Activated T-cell treated with anti-CD3 and anti-CD28 coated beads, Interleukin-2, amount 50 U/mL, for 72 hours (primary cell): ENCODE data around the gene FLNA. TPM values are rescaled to one million over a fixed set of nuclear protein-coding genes. Genes with fewer than 3 reads are reported as not detected.
A peak's percentile ranks its signal among the peaks of the same experiment; 100 is the strongest.
"Not testable (repeated sequence)": the region's sequence is repeated elsewhere in the genome, so short reads cannot be mapped to it uniquely, and the experiment has no call there.

Experiments used
- ATAC-seq, 2 donors: fragments of 150-1000 bp; cut with Tn5 transposase; replicated peaks in 1 of 2; 2 replicates each; pipeline ENCODE4 v1.10.0; 2021; ENCODE audit warnings: moderate library complexity in 2 of 2, mild to moderate bottlenecking in 1 of 2
- DNase-seq, 2 donors: peaks; one replicate each; pipeline ENCODE4 v3.0.0; 2021 to 2022; ENCODE audit warnings: mixed read lengths in 1 of 2
- H3K27ac Mint-ChIP-seq: one replicate; pipeline ENCODE4 v1.8.0; 2022; ENCODE audit warnings: mild to moderate bottlenecking, moderate library complexity, mixed read lengths
- H3K27me3 Mint-ChIP-seq: one replicate; pipeline ENCODE4 v1.8.0; 2022; ENCODE audit warnings: low read depth, mixed read lengths
- H3K36me3 Mint-ChIP-seq, 2 donors: one replicate each; pipeline ENCODE4 v1.8.0; 2022; ENCODE audit warnings: mixed read lengths in 2 of 2, mild to moderate bottlenecking in 1 of 2; ENCODE audit not compliant: insufficient read depth in 2 of 2
- H3K4me1 Mint-ChIP-seq: one replicate; pipeline ENCODE4 v1.8.0; 2022; ENCODE audit warnings: low read depth, mixed read lengths
- H3K4me3 Mint-ChIP-seq, 2 donors: one replicate each; pipeline ENCODE4 v1.8.0; 2022; ENCODE audit warnings: mild to moderate bottlenecking in 2 of 2, mixed read lengths in 2 of 2, moderate library complexity in 2 of 2
- H3K9me3 Mint-ChIP-seq, 2 donors: one replicate each; pipeline ENCODE4 v1.8.0; 2022; ENCODE audit warnings: mixed read lengths in 2 of 2
- total RNA-seq, 2 donors: library from RNA; stranded (reverse); gene quantifications; one replicate each; pipeline ENCODE4 v1.2.3, GENCODE V29; 2022

The FLNA gene
- total RNA-seq, 2 donors from 2014 or later, result 755 to 777 TPM

DNA sequence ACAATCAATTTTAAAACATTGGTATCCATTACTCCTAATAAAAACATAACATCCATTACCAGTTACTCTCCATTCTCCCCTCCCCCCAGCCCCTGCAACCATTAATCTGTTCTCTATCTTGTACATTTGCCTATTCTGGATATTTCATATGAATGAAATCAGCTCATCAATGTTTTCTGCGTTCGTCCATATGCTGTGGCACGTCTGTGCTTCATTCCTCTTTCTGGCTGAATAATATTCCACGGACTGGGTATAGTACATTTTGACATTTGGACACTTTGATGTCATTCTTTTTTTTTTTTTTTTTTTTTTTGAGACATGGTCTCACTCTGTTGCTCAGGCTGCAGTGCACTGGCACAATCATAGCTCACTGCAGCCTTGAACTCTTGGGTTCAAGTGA, 29.4 kb upstream of the FLNA start:
- no peaks in the 10 kb centered on the region for H3K9me3 Mint-ChIP-seq
- H3K27ac Mint-ChIP-seq, result peak overlapping the region; percentile 86
- no peaks in the 10 kb centered on the region for H3K27me3 Mint-ChIP-seq
- no peak for DNase-seq
- H3K36me3 Mint-ChIP-seq, result peaks cover 12 to 13% of the 10 kb centered on the region in 2 donors
- ATAC-seq, result no peak
- H3K4me3 Mint-ChIP-seq, result no peak overlapping the region
- H3K4me1 Mint-ChIP-seq, result peaks cover 10% of the 10 kb centered on the region

DNA sequence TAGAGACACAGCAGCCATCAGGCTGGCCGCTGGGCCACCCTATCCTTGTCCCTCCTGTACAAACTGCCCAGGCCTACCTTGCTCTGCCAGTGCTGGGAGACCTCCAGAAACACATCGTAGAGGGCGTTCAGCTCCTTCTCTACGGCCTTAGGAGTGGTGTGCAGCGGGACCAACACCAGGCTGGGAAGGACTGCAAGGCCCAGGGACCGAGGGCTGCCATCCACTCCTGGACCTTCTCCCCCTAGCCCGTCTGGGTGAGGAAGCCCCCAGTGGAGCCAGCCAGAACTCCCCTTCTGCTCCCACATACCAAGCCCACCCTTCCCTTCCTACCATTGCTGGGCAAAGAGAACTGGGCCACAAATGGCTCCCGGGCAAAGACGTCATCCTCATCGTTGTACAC, 28.8 kb upstream of the FLNA start:
- H3K27me3 Mint-ChIP-seq, result no peaks in the 10 kb centered on the region
- H3K27ac Mint-ChIP-seq, result no peak overlapping the region
- no peak overlapping the region for H3K4me3 Mint-ChIP-seq
- H3K9me3 Mint-ChIP-seq, result no peaks in the 10 kb centered on the region
- peaks cover 14 to 18% of the 10 kb centered on the region in 2 donors for H3K36me3 Mint-ChIP-seq
- ATAC-seq, result peak in 1 of 2 donors; percentile 2
- peaks cover 10% of the 10 kb centered on the region for H3K4me1 Mint-ChIP-seq
- no peak for DNase-seq

DNA sequence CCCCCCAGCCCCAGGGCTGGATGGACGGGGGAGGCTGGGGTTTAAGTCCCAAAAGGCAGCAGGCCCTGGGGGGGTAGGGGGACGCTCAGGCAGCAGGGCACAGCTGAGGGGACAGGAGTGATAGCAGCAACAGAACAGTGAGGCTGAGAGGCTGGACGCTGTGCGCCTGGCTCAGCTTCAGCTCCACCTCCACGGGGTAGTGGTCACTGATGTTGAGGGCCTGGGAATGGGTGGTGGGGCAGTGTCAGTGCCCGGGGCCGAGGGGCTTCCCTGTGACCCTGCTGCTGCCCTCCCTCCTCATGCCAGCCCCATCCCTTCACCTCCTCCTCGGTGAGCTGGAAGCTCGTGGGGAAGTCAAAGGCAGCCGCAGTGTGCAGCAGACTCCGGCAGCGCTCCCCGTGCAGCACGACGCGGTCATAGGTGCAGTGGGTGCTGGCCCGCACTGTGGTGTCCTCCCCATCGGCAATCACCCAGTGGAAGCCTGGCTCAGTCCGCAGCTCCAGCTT, 28.2 kb upstream of the FLNA start:
- peaks cover 18 to 20% of the 10 kb centered on the region in 2 donors for H3K36me3 Mint-ChIP-seq
- H3K9me3 Mint-ChIP-seq, result no peaks in the 10 kb centered on the region
- DNase-seq (peak in 1 of 2 donors; percentile 18), ATAC-seq (peak in 1 of 2 donors; percentile 8)
- peaks cover 10% of the 10 kb centered on the region for H3K4me1 Mint-ChIP-seq
- H3K27me3 Mint-ChIP-seq, result no peaks in the 10 kb centered on the region
- no peak overlapping the region for H3K4me3 Mint-ChIP-seq
- H3K27ac Mint-ChIP-seq, result peak overlapping the region; percentile 2

DNA sequence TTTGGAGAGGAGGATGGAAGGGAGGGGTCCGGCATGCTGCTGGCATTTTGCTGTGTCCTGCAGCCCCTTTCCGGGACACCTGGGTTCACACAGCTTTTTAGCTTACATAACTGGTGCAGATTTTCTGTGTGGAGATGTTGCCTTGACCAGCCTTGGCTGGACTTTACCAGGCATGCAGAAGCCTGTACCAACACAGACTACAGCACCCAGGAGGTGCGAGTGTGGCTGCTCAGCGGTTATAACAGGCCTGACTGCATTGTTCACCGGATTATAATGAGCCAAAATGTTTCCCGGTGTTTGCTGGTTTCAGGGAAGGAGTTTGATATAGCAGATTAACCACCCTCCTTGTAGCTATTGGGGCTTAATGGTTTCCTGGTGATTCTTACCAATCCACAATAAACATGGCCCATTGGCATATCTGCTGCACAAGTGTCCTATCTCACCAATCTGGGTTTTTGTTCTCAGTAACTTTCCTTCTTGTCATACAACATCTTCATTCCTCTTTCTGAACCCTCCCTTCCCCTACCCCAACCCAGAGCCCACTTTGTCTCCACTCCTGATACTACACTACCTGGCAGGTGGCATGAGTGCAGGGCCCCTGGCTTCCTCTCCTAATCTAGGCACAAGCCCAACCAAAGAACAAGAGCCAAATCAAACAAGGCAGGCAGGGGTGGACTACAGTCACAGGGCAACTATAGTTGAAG, 27.6 kb upstream of the FLNA start:
- no peaks in the 10 kb centered on the region for H3K9me3 Mint-ChIP-seq
- peaks cover 18 to 20% of the 10 kb centered on the region in 2 donors for H3K36me3 Mint-ChIP-seq
- H3K27ac Mint-ChIP-seq, result peak overlapping the region; percentile 2
- peaks cover 10% of the 10 kb centered on the region for H3K4me1 Mint-ChIP-seq
- H3K4me3 Mint-ChIP-seq, result no peak overlapping the region
- peak in 1 of 2 donors; percentile 5 for ATAC-seq
- no peaks in the 10 kb centered on the region for H3K27me3 Mint-ChIP-seq
- no peak for DNase-seq

DNA sequence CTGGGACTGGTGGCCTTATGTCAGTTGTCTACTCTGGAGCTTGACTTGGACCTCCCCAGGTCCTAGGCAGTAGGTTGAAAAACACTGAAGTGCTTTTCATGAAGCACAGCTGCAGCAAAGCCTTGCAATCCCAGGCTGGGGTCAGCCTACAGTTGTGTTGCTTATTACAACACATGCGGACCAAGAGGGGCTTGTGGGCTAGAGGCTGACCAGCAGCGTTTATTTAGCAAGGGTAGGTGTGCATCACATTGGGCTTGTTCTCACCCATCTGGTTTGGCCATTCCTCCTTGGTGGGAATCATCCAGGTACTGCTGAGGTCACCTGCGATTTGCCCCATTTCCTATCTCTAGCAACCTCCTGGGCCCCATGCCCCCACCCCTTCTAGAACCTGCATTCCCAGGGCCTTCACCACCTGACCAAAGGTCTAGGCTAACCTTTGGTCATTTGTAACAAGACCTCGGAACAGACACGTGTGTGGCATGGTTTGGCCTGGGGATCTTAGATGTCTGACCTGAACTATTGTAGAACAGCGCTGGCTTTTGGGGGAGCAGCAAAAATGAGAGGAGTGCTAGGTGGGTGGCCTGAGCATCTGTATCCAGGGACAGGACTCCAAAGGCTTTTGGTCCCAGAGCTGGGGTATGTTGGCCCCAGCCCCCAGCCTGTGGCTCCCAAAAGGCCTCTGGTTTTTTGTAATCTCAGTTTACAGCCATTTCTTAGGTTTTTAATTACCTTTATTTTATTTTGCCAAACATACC, 26.8 kb upstream of the FLNA start:
- H3K27me3 Mint-ChIP-seq, result no peaks in the 10 kb centered on the region
- ATAC-seq, result no peak
- peak; percentile 13 to 25 for DNase-seq
- peak overlapping the region; percentile 91 to 96 for H3K4me3 Mint-ChIP-seq
- H3K9me3 Mint-ChIP-seq, result no peaks in the 10 kb centered on the region
- H3K27ac Mint-ChIP-seq, result peak overlapping the region; percentile 99
- H3K4me1 Mint-ChIP-seq, result peaks cover 10% of the 10 kb centered on the region
- H3K36me3 Mint-ChIP-seq, result peaks cover 18 to 20% of the 10 kb centered on the region in 2 donors

DNA sequence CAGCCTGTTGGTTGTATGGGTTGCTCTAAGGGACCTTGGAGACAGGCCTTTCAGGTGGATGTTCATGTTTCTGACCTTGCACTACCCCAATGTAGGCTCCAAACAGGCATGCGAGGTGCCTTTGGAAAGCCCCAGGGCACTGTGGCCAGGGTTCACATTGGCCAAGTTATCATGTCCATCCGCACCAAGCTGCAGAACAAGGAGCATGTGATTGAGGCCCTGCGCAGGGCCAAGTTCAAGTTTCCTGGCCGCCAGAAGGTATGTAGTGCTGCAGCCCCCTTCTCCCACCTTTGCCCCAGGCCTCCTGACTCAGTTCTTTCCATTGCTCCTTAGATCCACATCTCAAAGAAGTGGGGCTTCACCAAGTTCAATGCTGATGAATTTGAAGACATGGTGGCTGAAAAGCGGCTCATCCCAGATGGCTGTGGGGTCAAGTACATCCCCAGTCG, 26.0 kb upstream of the FLNA start:
- ATAC-seq, DNase-seq, H3K9me3 Mint-ChIP-seq, H3K27me3 Mint-ChIP-seq, H3K4me1 Mint-ChIP-seq: not testable (repeated sequence)
- Mint-ChIP-seq H3K27ac (peak overlapping the region; percentile 99), H3K4me3 (peak overlapping the region; percentile 91 to 96), H3K36me3 (peaks cover 18 to 20% of the 10 kb centered on the region in 2 donors)

DNA sequence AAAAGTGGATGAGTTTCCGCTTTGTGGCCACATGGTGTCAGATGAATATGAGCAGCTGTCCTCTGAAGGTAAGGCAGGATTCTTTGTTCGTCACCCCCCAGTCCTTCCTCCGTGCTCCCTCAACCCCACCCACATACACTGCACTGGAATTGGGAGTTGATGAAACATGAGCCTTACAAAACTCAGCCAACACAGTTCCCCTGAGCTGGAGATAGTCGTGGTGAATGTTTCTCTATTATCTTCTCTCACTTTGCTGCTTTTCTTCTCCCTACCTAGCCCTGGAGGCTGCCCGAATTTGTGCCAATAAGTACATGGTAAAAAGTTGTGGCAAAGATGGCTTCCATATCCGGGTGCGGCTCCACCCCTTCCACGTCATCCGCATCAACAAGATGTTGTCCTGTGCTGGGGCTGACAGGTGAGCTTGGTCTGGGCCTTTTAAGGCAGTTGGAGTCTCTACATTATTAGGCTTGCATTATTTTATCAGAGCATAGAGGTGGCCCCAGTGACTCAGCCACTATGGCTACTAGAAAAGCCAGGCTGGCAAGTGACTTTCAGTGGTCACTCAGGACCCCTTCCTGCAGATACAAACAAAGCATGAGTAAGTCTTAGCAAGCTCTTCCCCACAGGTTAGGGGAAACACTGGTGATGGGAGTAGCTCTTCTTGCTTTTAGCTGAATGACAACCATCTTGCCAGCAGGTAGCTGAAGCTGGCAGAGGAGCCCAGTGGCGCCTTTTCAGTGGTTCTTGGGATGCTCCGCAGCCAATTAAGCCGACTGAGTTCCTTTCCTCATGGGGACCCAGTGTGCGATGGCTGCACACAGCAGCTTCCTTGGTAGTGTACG, 25.3 kb upstream of the FLNA start:
- no peaks in the 10 kb centered on the region for H3K27me3 Mint-ChIP-seq
- no peaks in the 10 kb centered on the region for H3K9me3 Mint-ChIP-seq
- peaks cover 18 to 20% of the 10 kb centered on the region in 2 donors for H3K36me3 Mint-ChIP-seq
- H3K4me3 Mint-ChIP-seq, result peak overlapping the region; percentile 91 to 96
- peak overlapping the region; percentile 99 for H3K27ac Mint-ChIP-seq
- peaks cover 10% of the 10 kb centered on the region for H3K4me1 Mint-ChIP-seq
- peak in 1 of 2 donors; percentile 33 for DNase-seq
- no peak for ATAC-seq

DNA sequence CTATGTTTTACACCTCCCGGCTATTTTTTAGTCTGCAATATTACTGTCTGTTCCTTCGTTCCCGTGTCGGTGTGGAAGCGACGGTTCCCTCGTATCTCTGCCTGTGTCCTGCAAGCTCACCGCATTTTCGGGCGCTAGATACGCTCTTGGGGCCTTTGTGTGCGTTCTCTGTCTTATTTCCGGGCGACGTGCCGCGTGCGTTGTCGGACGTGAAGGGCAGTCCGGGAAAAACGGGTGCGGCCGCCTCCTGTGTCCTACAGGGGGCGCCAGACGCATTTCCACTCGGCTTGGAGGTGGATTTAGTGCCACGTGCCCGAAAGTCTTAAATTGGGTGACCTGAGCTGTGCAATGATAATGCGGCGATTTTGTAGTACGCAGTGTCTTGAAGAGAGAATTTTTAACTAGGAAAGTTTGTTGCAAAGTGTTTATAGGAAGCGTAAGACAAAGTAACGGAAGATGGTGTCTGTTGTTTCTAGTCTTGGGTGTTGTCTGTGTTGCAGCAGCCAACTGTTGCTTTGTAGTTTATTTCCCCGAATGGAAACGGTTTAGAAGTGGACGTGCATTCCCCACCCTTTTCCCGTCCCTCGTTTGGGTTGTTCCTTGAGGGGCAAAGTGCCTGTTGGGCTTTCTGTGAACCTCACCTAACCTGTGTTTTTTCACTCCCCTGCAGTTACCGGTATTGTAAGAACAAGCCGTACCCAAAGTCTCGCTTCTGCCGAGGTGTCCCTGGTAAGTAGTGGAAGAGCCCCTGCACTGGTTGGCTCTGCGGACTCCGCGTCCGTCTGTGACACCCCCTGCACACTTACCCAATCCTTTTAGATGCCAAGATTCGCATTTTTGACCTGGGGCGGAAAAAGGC, 24.5 kb upstream of the FLNA start:
- peak overlapping the region; percentile 99 for H3K27ac Mint-ChIP-seq

DNA sequence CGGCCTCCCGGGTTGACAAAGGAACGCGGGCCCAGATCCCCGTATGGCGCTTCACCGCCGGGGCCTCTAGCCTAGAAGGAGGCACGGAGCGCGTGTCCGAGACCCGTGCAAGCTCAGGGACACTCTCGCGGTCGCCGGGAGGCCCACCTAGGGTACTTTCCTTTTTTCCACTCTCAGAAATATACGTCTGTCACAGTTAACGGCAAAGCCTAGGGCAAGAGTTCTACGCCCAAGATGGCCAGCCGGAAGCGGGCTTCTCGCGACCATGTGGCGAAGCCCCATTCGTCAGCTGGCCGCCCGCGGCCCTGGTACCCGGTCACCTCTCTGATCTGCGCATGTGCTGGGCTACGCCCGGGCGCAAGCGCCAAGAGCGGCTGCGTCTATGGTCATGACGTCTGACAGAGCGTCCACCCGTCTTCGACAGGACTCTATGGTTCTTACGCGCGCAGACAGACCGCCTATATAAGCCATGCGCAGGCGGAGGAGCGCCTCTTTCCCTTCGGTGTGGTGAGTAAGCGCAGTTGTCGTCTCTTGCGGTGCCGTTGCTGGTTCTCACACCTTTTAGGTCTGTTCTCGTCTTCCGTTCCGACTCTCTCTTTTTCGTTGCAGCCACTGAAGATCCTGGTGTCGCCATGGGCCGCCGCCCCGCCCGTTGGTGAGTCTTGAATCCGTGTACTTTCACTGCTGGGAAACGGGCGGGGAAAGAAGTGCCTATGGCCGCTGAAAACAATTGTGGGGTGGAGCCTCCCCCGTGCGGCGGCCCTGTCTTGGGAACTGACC, 23.6 kb upstream of the FLNA start, which contains the start of gene RPL10:
TSS of gene RPL10 (plus strand) at position 490 of the 780 bp plus-strand sequence. CDS start at position 633, 143 bp downstream.
- H3K9me3 Mint-ChIP-seq, result no peaks in the 10 kb centered on the region
- H3K27me3 Mint-ChIP-seq, result no peaks in the 10 kb centered on the region
- ATAC-seq (peak; percentile 77 to 83), DNase-seq (peak; percentile 92 to 94)
- H3K27ac Mint-ChIP-seq, result peak within 1 kb of the TSS; percentile 99
- peak within 1 kb of the TSS; percentile 91 to 96 for H3K4me3 Mint-ChIP-seq
- peaks cover 10% of the 10 kb centered on the region for H3K4me1 Mint-ChIP-seq
- H3K36me3 Mint-ChIP-seq, result peaks cover 18 to 20% of the 10 kb centered on the region in 2 donors

More for the DNA sequence above, 24.5 kb upstream of the FLNA start:
- peak; percentile 76 to 80 for DNase-seq
- ATAC-seq, result peak; percentile 7 to 9
- H3K4me3 Mint-ChIP-seq, result peak overlapping the region; percentile 91 to 96
- H3K4me1 Mint-ChIP-seq, result peaks cover 10% of the 10 kb centered on the region
- peaks cover 18 to 20% of the 10 kb centered on the region in 2 donors for H3K36me3 Mint-ChIP-seq
- H3K9me3 Mint-ChIP-seq, result no peaks in the 10 kb centered on the region
- H3K27me3 Mint-ChIP-seq, result no peaks in the 10 kb centered on the region

DNA sequence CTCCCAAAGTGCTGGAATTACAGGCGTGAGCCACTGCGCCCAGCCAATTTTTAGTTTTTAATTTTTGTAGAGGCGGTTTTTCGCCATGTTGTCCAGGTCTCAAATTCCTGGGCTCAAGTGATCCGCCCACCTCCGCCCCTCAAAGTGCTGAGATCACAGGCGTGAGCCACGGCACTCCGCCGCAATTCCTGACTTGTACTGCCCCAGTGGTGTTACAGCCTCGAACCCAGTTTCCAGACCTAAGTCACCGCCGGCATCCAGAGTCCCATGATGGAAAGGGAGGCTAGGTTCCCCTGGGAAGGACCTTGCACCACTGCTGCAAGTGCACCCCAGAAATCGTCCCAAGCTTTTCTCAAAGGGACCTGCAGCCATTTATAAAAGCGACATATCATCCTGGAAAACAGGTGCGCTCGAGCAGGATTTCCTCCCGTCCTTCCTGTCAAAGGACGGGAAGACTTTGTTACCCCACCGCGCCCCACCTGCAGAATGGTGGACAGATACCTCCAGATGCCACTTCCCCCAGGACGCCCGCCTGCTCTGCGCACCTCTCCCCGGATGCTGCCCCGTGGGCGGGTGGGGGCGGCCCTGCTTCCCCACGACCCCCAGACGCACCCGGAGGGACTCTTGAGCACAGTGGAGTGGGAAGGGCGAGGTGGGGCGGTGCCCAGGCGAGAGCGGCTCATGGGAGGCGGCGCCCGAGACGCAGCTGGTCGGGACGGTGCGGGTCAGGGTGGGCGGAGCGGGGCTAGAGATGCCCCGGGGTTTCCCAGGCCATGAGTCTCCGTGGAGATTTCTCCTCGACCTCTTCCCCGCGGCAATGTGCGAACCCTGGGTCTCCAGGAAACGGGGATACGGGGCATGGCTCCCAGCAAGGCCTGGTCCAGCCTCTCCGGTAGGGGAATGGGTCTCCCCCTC, 22.8 kb upstream of the FLNA start:
- H3K36me3 Mint-ChIP-seq, result peaks cover 18 to 20% of the 10 kb centered on the region in 2 donors
- peak overlapping the region; percentile 91 to 96 for H3K4me3 Mint-ChIP-seq
- H3K9me3 Mint-ChIP-seq, result no peaks in the 10 kb centered on the region
- no peaks in the 10 kb centered on the region for H3K27me3 Mint-ChIP-seq
- peak overlapping the region; percentile 99 for H3K27ac Mint-ChIP-seq
- ATAC-seq (peak; percentile 60 to 70), DNase-seq (peak; percentile 75 to 78)
- peaks cover 10% of the 10 kb centered on the region for H3K4me1 Mint-ChIP-seq
